ENCODE measurements around the gene SCYGR3. TPM values are rescaled to one million over a fixed set of nuclear protein-coding genes. Genes with fewer than 3 reads are reported as not detected.

Gene SCYGR3
- total RNA-seq, 1 donor from 2014 or later: not detected

GRCh38 chr2:227595797-227596196 lies 18.8 kb downstream of the SCYGR3 start:
- ATAC-seq: no peak
- intact Hi-C loops (cut with DNase I): no loop called here

GRCh38 chr2:227592694-227593387 lies 21.8 kb downstream of the SCYGR3 start:
- Histone ChIP-seq H3K27ac (no peak overlapping the region), H3K4me1 (no peaks in the 10 kb centered on the region), H3K36me3 (no peaks in the 10 kb centered on the region), H3K4me3 (no peak overlapping the region), H3K9me3 (no peaks in the 10 kb centered on the region), H3K27me3 (no peaks in the 10 kb centered on the region)
- no peak for TF ChIP-seq CTCF (IDR thresholded peaks at IDR 0.05)
- no peak for ATAC-seq
- DNase-seq: no peak
- intact Hi-C loops (cut with DNase I): no loop called here

More at GRCh38 chr2:227595797-227596196, 18.8 kb downstream of the SCYGR3 start:
- DNase-seq: no peak
- Histone ChIP-seq H3K9me3 (no peaks in the 10 kb centered on the region), H3K4me3 (no peak overlapping the region), H3K27me3 (no peaks in the 10 kb centered on the region), H3K27ac (no peak overlapping the region), H3K36me3 (no peaks in the 10 kb centered on the region), H3K4me1 (no peaks in the 10 kb centered on the region)
- no peak for TF ChIP-seq CTCF (IDR thresholded peaks at IDR 0.05)

- no peak for TF ChIP-seq CTCF (IDR thresholded peaks at IDR 0.05)
- Histone ChIP-seq H3K4me3 (no peak overlapping the region), H3K27me3 (no peaks in the 10 kb centered on the region), H3K36me3 (no peaks in the 10 kb centered on the region), H3K27ac (no peak overlapping the region), H3K4me1 (no peaks in the 10 kb centered on the region), H3K9me3 (no peaks in the 10 kb centered on the region)
- ATAC-seq (no peak), DNase-seq (no peak)
- intact Hi-C loops (cut with DNase I): no loop called here
Measured at GRCh38 chr2:227582369-227582768, 32.3 kb downstream of the SCYGR3 start.

GRCh38 chr2:227579791-227580190 lies 34.8 kb downstream of the SCYGR3 start:
- H3K27me3 ChIP-seq: no peaks in the 10 kb centered on the region
- no peak overlapping the region for H3K4me3 ChIP-seq
- DNase-seq (no peak), ATAC-seq (no peak)
- intact Hi-C loops (cut with DNase I): no loop called here
- H3K36me3 ChIP-seq: no peaks in the 10 kb centered on the region
- no peak overlapping the region for H3K27ac ChIP-seq
- no peaks in the 10 kb centered on the region for H3K4me1 ChIP-seq
- no peak for TF ChIP-seq CTCF (IDR thresholded peaks at IDR 0.05)
- no peaks in the 10 kb centered on the region for H3K9me3 ChIP-seq

GRCh38 chr2:227578642-227579041 lies 36.0 kb downstream of the SCYGR3 start:
- no peak for ATAC-seq
- no peak for TF ChIP-seq CTCF (IDR thresholded peaks at IDR 0.05)
- intact Hi-C loops (cut with DNase I): no loop called here

GRCh38 chr2:227577555-227577954 lies 37.1 kb downstream of the SCYGR3 start:
- H3K4me1 ChIP-seq: no peaks in the 10 kb centered on the region
- TF ChIP-seq CTCF (IDR thresholded peaks at IDR 0.05): no peak
- no peak overlapping the region for H3K27ac ChIP-seq
- H3K9me3 ChIP-seq: no peaks in the 10 kb centered on the region
- ATAC-seq (no peak), DNase-seq (no peak)
- intact Hi-C loops (cut with DNase I): no loop called here
- no peak overlapping the region for H3K4me3 ChIP-seq
- H3K27me3 ChIP-seq: no peaks in the 10 kb centered on the region
- no peaks in the 10 kb centered on the region for H3K36me3 ChIP-seq

More at GRCh38 chr2:227578642-227579041, 36.0 kb downstream of the SCYGR3 start:
- no peak overlapping the region for H3K4me3 ChIP-seq
- H3K36me3 ChIP-seq: no peaks in the 10 kb centered on the region
- H3K4me1 ChIP-seq: no peaks in the 10 kb centered on the region
- no peaks in the 10 kb centered on the region for H3K9me3 ChIP-seq
- H3K27me3 ChIP-seq: no peaks in the 10 kb centered on the region
- DNase-seq: no peak
- no peak overlapping the region for H3K27ac ChIP-seq
